Endometrial microvascular endothelial cells (primary cell): ENCODE results near the gene CES4A. TPM values are rescaled to one million over a fixed set of nuclear protein-coding genes. Genes with fewer than 3 reads are reported as not detected.

Source experiments
- in situ Hi-C: cut with HindIII; loops from 2 replicates; pipeline ENCODE4 v1.10.0; 2017; ENCODE audit warnings: low sequenced_read_pairs, low pct_unique_long_range_greater_than_20kb; ENCODE audit errors: inconsistent ontology term
- total RNA-seq: library from RNA; depleted of rRNA; stranded (reverse); fragments of >200 nt; gene quantifications from one replicate; pipeline ENCODE4 v1.2.3, GENCODE V29; 2015; ENCODE audit errors: inconsistent ontology term

The CES4A gene
- total RNA-seq, 1 donor from 2014 or later: under 0.01 TPM

DNA sequence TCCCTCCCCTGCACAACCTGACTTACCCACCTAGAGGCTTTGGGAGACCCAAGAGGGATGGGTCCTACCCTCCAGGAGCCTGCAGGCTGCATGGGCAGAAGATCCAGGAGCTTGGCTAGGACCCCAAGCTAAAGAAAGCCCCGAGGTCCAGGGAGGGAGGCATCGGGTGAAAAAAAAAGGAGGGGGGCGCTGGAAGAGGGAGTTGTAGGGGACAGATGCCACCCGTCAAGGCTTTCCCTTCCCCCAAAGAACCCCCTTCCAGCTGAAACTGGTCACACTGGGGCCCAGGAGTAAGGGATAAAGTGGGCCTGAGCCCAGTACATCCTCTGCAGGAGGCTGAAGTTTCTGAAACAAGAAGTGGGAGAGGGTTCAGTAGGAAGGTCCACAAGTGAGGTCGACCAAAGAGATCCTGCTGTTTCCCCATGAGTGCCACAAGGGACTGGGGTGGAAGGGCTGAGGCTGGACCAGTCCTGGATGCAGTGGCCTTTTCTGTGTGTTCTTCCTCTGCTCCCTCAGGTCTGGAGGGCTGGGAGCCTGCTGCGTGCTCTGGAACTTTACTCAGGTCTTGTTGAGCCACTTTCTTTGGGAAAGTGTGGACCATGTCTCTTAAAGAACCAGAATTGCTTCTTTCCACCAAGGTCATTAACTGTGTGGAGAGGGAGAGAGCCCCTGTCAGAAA lies 26.4 kb downstream of the CES4A start:
- in situ Hi-C loops: no loop called here

GRCh38 chr16:67015313-67015731 lies 26.9 kb downstream of the CES4A start:
- in situ Hi-C loops: no loop called here

- in situ Hi-C loops: no loop called here
Measured at GRCh38 chr16:67016143-67016542, 27.8 kb downstream of the CES4A start.

DNA sequence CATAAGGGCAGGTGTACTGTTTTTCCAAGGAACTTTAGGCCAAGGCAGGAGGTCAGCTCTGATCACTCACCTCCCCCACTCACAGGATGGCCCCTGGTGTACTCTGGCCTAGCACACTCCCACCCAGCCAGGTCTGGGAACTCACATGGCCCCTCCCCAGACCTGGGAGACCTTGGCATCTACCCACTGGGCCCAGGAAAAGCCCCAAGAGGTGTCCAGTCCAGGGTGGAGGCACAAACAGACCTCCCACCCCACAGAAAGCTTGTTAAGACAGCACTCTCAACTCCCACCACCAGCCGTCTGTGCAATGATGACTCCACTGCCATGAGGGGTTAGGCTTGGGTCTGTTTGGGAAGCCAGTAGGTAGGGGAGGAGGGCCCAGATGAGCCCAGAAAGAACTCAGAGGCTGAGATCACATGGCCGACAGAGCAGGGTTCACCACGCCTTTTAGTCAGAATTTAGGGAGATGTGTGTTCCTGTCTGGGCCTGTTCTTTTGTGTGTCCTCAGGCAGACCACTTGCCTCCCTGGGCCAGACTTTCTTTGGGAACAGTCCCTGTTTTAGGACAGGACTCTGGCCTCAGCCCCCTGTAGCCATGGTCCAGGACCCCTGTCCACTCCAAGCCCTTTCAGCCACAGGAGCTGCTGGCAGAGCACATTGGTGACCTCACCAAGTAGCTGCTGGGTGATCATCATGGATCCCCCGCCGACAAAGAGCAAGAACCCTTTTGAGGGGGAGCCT lies 28.5 kb downstream of the CES4A start:
- in situ Hi-C loops: no loop called here

- in situ Hi-C loops: no loop called here
Measured at GRCh38 chr16:67017421-67017750, 29.0 kb downstream of the CES4A start.

DNA sequence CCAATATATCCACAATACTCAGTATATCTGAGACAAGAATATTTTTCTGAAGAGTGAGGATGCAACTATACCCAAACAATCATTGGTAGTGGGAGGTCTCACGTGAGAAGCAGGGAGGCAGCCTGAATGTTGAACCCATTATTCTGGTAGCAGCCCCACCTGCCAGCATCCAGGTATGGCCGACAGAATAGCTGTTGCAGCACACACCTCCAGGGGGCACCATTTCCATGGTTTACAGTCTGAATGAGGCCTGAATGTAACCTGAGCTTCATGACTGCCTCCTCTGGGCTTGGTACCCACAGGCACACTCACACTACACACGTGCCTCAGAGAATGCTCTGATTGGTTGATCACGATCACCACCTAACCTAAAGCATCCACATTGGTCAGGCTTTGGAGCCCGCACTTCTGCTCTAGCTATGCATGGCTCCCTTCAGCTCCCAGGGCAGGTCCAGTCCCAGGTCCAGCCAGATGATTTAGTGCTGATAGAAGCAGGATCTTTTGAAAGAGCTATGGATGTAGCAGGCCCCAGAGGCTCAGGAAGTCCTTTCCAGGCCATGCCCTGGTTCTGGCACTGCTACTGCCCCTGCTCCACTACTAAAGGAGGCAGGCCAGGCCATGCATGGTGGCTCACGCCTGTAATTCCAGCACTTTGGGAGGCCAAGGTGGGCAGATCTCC lies 29.6 kb downstream of the CES4A start:
- in situ Hi-C loops: no loop called here

DNA sequence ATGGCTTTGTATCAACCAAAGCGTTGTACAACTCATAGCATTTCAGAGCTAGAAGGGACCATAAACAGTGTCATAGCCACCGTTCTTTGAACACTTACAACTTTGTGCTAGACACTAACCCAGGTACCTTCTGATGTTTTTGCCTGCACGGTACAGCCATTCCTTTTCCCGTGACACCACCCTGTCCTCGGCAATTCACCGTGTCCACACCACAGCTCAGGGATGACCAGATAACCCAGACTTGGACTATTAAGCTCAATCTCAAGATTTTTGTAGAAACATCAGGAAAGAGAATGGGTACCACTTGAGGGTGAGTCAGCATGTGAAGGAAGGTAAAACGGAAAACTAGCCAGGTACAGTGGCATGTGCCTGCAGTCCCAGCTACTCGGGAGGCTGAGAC lies 30.8 kb downstream of the CES4A start:
- in situ Hi-C loops: no loop called here

DNA sequence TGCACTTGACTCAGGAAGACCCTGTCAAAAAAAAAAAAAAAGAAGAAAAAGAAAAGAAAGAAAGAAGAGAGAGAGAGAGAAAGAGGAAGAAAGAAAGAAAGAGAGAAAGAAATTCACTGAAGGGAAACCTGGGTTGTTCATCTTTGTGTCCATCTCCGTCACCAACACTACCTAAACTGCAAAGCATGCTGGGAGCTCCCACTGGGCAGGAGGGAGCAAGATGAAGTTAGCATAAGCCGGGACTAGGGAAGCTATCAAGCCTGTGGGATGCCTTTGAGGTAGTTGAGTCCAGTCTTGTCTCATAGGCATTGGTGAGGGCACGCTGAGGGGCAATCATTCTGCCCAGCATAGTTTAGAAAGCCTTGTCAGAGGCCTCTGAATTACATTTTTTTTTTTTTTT lies 32.9 kb downstream of the CES4A start:
- in situ Hi-C loops: no loop called here

- in situ Hi-C loops: no loop called here
Measured at GRCh38 chr16:67022531-67023214, 34.3 kb downstream of the CES4A start.

- in situ Hi-C loops: no loop called here
Measured at GRCh38 chr16:67023689-67024088, 35.3 kb downstream of the CES4A start.

- in situ Hi-C loops: no loop called here
Measured at GRCh38 chr16:67024384-67025209, 36.2 kb downstream of the CES4A start.

DNA sequence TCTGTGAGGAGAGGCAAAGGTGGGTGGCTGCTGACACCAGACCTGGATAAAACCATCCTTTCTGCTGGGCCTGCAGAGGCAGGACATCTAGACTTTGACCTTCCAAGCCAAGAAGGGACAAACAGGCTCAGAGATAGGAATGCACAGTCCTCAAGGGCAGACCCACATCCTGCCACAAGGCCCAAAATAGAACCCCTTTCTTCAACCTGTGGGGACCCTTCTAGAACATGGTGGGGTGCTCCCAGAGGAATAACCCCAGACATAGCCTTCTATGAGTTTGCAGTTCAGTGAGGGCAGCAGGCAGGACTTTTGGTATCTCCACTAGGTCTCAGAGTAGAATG lies 36.8 kb downstream of the CES4A start:
- in situ Hi-C loops: no loop called here

DNA sequence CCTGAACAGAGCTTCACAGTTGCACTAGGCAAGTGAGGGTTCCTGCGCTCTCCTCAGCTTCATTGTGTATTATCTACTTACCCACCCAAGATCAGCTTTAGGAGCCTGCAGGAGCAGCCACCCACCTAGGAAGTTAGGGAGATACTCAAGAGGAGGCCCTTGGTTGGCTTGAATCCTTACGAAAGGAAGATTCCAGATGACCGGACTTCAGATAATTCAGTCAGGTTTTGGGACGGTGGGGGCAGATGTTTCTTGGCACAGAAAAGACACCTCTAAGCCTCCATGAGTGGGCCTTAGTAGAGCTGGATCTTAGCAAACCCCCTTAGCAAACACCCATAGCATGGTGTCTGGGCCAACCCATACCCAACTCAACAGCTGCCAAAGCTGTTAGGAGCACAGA lies 38.2 kb downstream of the CES4A start:
- in situ Hi-C loops: no loop called here

DNA sequence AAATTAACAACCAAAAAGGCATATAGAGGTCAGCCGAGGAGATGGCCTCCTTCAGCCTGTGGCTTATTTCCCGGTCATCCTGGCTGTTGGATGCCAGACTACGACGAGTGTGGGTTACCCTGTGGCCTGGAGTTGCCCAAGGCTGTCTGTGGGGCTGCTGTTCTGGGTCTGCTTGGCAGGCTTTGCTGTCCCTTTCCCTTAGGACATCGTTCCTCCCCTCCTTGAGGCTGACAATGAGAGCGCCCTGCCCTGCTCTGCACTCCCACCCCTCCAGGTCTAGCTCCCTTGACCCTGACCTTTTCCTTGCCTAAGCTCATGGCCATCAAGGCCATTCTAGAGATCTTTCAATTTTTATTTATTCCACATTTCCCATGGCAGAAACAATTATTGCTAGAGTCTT lies 38.7 kb downstream of the CES4A start:
- in situ Hi-C loops: no loop called here

- in situ Hi-C loops: no loop called here
Measured at GRCh38 chr16:67028167-67028695, 39.8 kb downstream of the CES4A start.

DNA sequence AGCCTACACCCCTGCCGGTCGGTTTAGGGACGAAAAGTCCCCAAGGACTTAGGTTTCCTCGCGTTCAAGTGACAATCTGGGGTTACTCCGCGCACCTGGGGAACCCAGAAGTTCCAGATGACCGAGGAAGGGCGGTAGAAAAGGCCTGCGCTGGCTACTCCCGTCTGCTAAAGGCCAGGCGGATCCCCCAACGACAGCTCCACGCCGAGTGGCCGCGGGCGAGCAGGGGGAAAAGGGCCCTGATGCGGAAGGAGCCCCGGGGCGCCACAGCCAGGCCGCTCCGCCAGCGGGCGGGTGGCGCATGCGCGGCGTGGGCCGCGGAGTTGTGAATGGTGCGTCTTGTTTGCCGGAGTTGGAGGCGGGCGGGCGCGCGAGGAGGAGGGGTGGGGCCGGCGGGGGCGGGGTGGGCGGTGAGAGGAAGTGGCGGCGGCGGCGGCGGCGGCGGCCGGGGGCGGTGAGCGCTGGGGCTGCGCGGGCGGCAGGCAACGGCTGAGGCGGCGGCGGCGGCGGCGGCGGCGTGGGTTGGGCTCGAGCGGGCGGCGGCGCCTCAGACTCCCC lies 40.4 kb downstream of the CES4A start, which contains the start of gene CBFB:
Gene CBFB, plus strand, starts transcription at position 454 of the 558 bp plus-strand sequence. CDS start 259 bp downstream, outside the sequence.
- in situ Hi-C loops: no loop called here

DNA sequence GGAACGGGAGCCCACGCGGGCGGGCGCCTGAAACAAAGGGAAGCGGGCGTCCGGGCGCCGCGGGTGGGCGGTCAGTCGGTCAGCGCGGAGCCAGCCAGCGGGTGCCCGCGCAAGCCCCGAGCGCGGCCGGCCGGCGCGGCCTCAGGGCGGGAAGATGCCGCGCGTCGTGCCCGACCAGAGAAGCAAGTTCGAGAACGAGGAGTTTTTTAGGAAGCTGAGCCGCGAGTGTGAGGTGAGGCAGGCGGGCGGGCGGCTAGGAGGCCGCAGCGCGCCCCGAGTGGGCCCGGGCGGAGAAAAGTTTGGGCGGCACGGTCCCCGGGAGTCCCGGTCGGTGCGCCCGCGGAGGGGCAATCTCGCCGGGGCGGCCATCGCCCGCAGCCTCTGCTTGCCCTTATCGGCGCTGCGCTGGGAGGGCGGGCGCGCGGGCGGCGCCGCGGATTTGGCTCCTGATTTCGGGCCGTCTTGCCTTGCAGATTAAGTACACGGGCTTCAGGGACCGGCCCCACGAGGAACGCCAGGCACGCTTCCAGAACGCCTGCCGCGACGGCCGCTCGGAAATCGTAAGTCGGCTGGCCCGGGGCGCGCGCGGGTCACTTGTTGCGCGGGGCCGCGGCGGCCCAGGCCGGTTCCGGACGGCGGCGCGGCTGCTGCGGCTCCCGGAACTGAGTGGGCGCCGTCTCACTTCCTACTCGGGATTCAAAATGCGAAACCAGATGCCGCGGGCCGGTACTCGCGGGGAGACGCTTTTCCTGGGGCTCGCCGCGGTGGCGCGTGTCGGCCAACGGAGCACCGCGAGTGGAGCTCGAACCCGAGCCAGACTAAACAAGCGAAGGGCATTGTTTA lies 41.1 kb downstream of the CES4A start:
- in situ Hi-C loops: no loop called here
